ENCODE measurements around the gene ABCG4. TPM values are rescaled to one million over a fixed set of nuclear protein-coding genes. Genes with fewer than 3 reads are reported as not detected.

Gene ABCG4
- total RNA-seq, 4 donors from 2014 or later, result not detected

- TF ChIP-seq CTCF (IDR thresholded peaks at IDR 0.05; ENCODE audit: low read depth), result no peak
These were observed 57.9 kb downstream of the ABCG4 start for GRCh38 chr11:119206511-119207414.

GRCh38 chr11:119207415-119207960 lies 58.6 kb downstream of the ABCG4 start:
- no peak for TF ChIP-seq CTCF (IDR thresholded peaks at IDR 0.05; ENCODE audit: low read depth)

GRCh38 chr11:119209186-119209585 lies 60.3 kb downstream of the ABCG4 start:
- TF ChIP-seq CTCF (IDR thresholded peaks at IDR 0.05; ENCODE audit: low read depth), result no peak

- TF ChIP-seq CTCF (IDR thresholded peaks at IDR 0.05; ENCODE audit: low read depth), result no peak
These were observed 61.2 kb downstream of the ABCG4 start for GRCh38 chr11:119210050-119210449.

Other genes with a start within 250 kb of the ABCG4 start
- gene BCL9L, start 223.1 kb upstream of the ABCG4 start, total RNA-seq, result 10 to 100 TPM in 2 of 4 donors, 1 to 10 TPM in 2; 5.9 to 49.9 (median 11.2) TPM
- not detected for gene UPK2, start 192.8 kb upstream of the ABCG4 start, total RNA-seq
- not detected for gene FOXR1, start 177.3 kb upstream of the ABCG4 start, total RNA-seq
- gene CENATAC, start 150.9 kb upstream of the ABCG4 start, total RNA-seq, result 100 to 1,000 TPM in 1 of 4 donors, 10 to 100 TPM in 3; 39.0 to 114 (median 54.9) TPM
- 1,000 to 10,000 TPM in 3 of 4 donors, 100 to 1,000 TPM in 1; 986 to 3,365 (median 1,501) TPM for gene RPS25, start 130.7 kb upstream of the ABCG4 start, total RNA-seq
- gene TRAPPC4, start 130.3 kb upstream of the ABCG4 start, total RNA-seq, result 10 to 100 TPM; 38.9 to 77.8 (median 42.8) TPM
- gene SLC37A4, start 118.2 kb upstream of the ABCG4 start, total RNA-seq, result 10 to 100 TPM in 3 of 4 donors, 1 to 10 TPM in 1; 8.8 to 19.9 (median 17.4) TPM
- 10 to 100 TPM; 32.0 to 49.2 (median 39.9) TPM for gene HYOU1, start 91.8 kb upstream of the ABCG4 start, total RNA-seq
- gene VPS11, start 81.2 kb upstream of the ABCG4 start, total RNA-seq, result 10 to 100 TPM; 34.8 to 43.4 (median 39.4) TPM
- 10 to 100 TPM in 2 of 4 donors, 1 to 10 TPM in 2; 6.2 to 27.5 (median 10.0) TPM for gene HMBS, start 64.2 kb upstream of the ABCG4 start, total RNA-seq
- 10 to 100 TPM; 12.6 to 47.9 (median 19.6) TPM for gene DPAGT1, start 47.2 kb upstream of the ABCG4 start, total RNA-seq
- 10 to 100 TPM in 2 of 4 donors, 1 to 10 TPM in 2; 6.2 to 12.1 (median 9.6) TPM for gene C2CD2L, start 41.7 kb upstream of the ABCG4 start, total RNA-seq
- 10 to 100 TPM; 13.4 to 21.3 (median 17.9) TPM for gene HINFP, start 27.5 kb upstream of the ABCG4 start, total RNA-seq
- gene NLRX1, start 19.7 kb downstream of the ABCG4 start, total RNA-seq, result 10 to 100 TPM; 10.9 to 27.3 (median 14.2) TPM
- gene NHERF4, start 36.4 kb downstream of the ABCG4 start, total RNA-seq, result under 1 TPM in 3 of 4 donors, not detected in 1; 0.19 to 0.51 (median 0.22) TPM
- gene CBL, start 57.3 kb downstream of the ABCG4 start, total RNA-seq, result 10 to 100 TPM; 18.1 to 27.4 (median 22.2) TPM
- 1,000 to 10,000 TPM in 2 of 4 donors, 100 to 1,000 TPM in 2; 655 to 1,853 (median 1,046) TPM for gene MCAM, start 168.1 kb downstream of the ABCG4 start, total RNA-seq
- gene RNF26, start 185.5 kb downstream of the ABCG4 start, total RNA-seq, result 10 to 100 TPM; 10.2 to 15.1 (median 11.7) TPM
- gene C1QTNF5, start 191.8 kb downstream of the ABCG4 start, total RNA-seq, result 10 to 100 TPM; 10.6 to 41.2 (median 29.8) TPM
- not detected for gene MFRP, start 197.7 kb downstream of the ABCG4 start, total RNA-seq
- gene USP2, start 232.6 kb downstream of the ABCG4 start, total RNA-seq, result 1 to 10 TPM in 2 of 4 donors, under 1 TPM in 2; 0.19 to 8.7 (median 1.0) TPM